GM18507 (cell line): ENCODE measurements around the gene SORL1-AS1.
"Not testable (repeated sequence)": the region's sequence is repeated elsewhere in the genome, so short reads cannot be mapped to it uniquely, and the experiment has no call there.

Source experiments
- DNase-seq: peaks from one replicate; pipeline ENCODE4 v3.0.0; 2011; ENCODE audit warnings: low read depth; ENCODE audit not compliant: insufficient read length; ENCODE audit errors: extremely low spot score
- FAIRE-seq: peaks from 2 replicates; lab custom pipeline; 2011; peaks lifted over from hg19 to GRCh38; lab: Jason Lieb, UNC

SORL1-AS1 gene

GRCh38 chr11:121412000-121412587, 40.7 kb downstream of the SORL1-AS1 start:
- DNase-seq, result no peak
- FAIRE-seq, result no peak

GRCh38 chr11:121411330-121411729, 41.4 kb downstream of the SORL1-AS1 start:
- not testable (repeated sequence) for DNase-seq
- FAIRE-seq, result peak; percentile 12

- not testable (repeated sequence) for FAIRE-seq, DNase-seq
Measured at GRCh38 chr11:121410041-121410440, 42.7 kb downstream of the SORL1-AS1 start.

- peak; percentile 75 for FAIRE-seq
- no peak for DNase-seq
Measured at GRCh38 chr11:121408830-121409229, 43.9 kb downstream of the SORL1-AS1 start.

- no peak for DNase-seq
- FAIRE-seq, result no peak
Measured at GRCh38 chr11:121406291-121406690, 46.5 kb downstream of the SORL1-AS1 start.

- DNase-seq, result no peak
- FAIRE-seq, result peak; percentile 5
Measured at GRCh38 chr11:121405646-121406045, 47.1 kb downstream of the SORL1-AS1 start.

GRCh38 chr11:121394785-121395184, 58.0 kb downstream of the SORL1-AS1 start:
- DNase-seq, result no peak
- peak; percentile 57 for FAIRE-seq

GRCh38 chr11:121393855-121394254, 58.9 kb downstream of the SORL1-AS1 start:
- peak; percentile 47 for FAIRE-seq

GRCh38 chr11:121391914-121392313, 60.9 kb downstream of the SORL1-AS1 start:
- DNase-seq (no peak), FAIRE-seq (no peak)

More at GRCh38 chr11:121393855-121394254, 58.9 kb downstream of the SORL1-AS1 start:
- no peak for DNase-seq

GRCh38 chr11:121389651-121390050, 63.1 kb downstream of the SORL1-AS1 start:
- DNase-seq (no peak), FAIRE-seq (no peak)
